ENCODE data around the gene BLOC1S3. TPM values are rescaled to one million over a fixed set of nuclear protein-coding genes. Genes with fewer than 3 reads are reported as not detected.

BLOC1S3 gene
- total and polyA plus RNA-seq, 2 of the 13 experiments (the other 11 are each of a cell fraction or from before 2014, with no cell fraction given), result 4.3 to 4.8 TPM

DNA sequence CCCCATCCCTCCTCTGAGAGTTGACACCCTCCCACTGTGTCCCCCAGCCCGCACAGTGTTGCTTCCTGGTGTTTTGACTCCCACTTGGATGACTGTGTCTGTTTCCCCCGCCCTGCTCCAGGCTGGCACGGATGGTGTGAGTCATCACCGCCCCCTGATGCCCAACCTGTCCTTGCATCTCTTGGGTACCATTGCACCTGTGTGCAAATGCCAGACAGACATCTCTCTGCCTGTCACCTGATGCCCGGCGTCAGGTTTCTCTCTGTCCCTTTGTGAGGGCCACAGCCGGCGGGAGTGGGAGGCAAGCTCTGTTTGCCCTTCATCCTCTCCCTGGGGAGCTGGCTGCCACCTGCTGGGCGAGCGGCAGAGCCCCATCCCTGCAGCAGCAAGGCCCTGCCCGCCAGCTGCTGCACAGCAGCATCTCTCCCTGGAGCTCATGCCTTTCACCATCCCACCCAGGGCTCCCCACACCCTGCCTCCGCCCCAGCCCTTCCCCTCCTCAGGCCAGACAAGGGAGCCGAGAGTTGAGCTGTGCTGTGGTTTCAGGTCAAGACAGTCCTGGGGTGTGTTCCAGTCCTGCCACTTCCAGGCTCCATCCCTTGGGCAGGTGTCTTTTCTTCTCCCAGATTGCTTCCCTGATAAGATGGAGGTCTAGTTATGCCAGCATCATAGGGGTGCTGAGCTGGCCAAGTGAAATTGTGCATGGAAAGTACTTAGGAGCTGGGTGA, 47.5 kb upstream of the BLOC1S3 start (continued):
- TF ChIP-seq, protein P1, sequence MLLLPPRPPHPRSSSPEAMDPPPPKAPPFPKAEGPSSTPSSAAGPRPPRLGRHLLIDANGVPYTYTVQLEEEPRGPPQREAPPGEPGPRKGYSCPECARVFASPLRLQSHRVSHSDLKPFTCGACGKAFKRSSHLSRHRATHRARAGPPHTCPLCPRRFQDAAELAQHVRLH (CRISPR knock-in tag; IDR thresholded peaks at IDR 0.05; ENCODE audit: borderline replicate concordance, low read depth), result no peak
- TF ChIP-seq ZFP82 (CRISPR knock-in tag; IDR thresholded peaks at IDR 0.05; ENCODE audit: borderline replicate concordance), result no peak
- TF ChIP-seq, protein P2, sequence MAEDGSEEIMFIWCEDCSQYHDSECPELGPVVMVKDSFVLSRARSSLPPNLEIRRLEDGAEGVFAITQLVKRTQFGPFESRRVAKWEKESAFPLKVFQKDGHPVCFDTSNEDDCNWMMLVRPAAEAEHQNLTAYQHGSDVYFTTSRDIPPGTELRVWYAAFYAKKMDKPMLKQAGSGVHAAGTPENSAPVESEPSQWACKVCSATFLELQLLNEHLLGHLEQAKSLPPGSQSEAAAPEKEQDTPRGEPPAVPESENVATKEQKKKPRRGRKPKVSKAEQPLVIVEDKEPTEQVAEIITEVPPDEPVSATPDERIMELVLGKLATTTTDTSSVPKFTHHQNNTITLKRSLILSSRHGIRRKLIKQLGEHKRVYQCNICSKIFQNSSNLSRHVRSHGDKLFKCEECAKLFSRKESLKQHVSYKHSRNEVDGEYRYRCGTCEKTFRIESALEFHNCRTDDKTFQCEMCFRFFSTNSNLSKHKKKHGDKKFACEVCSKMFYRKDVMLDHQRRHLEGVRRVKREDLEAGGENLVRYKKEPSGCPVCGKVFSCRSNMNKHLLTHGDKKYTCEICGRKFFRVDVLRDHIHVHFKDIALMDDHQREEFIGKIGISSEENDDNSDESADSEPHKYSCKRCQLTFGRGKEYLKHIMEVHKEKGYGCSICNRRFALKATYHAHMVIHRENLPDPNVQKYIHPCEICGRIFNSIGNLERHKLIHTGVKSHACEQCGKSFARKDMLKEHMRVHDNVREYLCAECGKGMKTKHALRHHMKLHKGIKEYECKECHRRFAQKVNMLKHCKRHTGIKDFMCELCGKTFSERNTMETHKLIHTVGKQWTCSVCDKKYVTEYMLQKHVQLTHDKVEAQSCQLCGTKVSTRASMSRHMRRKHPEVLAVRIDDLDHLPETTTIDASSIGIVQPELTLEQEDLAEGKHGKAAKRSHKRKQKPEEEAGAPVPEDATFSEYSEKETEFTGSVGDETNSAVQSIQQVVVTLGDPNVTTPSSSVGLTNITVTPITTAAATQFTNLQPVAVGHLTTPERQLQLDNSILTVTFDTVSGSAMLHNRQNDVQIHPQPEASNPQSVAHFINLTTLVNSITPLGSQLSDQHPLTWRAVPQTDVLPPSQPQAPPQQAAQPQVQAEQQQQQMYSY (CRISPR knock-in tag; IDR thresholded peaks at IDR 0.05), result no peak
- TF ChIP-seq ZNF646 (CRISPR knock-in tag; IDR thresholded peaks at IDR 0.05), result no peak
- TF ChIP-seq ZSCAN31 (CRISPR knock-in tag; IDR thresholded peaks at IDR 0.05; ENCODE audit: low read depth), result no peak
- peak; percentile 86 for TF ChIP-seq HNRNPL (IDR thresholded peaks at IDR 0.05; ENCODE audit: low read depth, low read length)
- no peak for TF ChIP-seq TSC22D2 (CRISPR knock-in tag; IDR thresholded peaks at IDR 0.05; ENCODE audit: borderline replicate concordance)
- no peak for TF ChIP-seq ZNF513 (CRISPR knock-in tag; conservative IDR thresholded peaks at IDR 0.05)
- TF ChIP-seq, protein P3, sequence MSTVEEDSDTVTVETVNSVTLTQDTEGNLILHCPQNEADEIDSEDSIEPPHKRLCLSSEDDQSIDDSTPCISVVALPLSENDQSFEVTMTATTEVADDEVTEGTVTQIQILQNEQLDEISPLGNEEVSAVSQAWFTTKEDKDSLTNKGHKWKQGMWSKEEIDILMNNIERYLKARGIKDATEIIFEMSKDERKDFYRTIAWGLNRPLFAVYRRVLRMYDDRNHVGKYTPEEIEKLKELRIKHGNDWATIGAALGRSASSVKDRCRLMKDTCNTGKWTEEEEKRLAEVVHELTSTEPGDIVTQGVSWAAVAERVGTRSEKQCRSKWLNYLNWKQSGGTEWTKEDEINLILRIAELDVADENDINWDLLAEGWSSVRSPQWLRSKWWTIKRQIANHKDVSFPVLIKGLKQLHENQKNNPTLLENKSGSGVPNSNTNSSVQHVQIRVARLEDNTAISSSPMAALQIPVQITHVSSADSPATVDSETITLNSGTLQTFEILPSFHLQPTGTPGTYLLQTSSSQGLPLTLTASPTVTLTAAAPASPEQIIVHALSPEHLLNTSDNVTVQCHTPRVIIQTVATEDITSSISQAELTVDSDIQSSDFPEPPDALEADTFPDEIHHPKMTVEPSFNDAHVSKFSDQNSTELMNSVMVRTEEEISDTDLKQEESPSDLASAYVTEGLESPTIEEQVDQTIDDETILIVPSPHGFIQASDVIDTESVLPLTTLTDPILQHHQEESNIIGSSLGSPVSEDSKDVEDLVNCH (CRISPR knock-in tag; IDR thresholded peaks at IDR 0.05), result no peak

Data from HepG2 (cell line).